Prostate gland (tissue), 2 donors: ENCODE measurements around the gene AHCYL2.

Source experiments
- POLR2A ChIP-seq: fragments of 450-650 bp; IDR thresholded peaks from one replicate; pipeline ENCODE4 v1.6.1; 2016; ENCODE audit warnings: antibody characterized with exemption, mild to moderate bottlenecking
- TF ChIP-seq, protein P1 (sequence below), 4 experiments: fragments of 200-600 bp in 2 of 4; fragments of 450-650 bp in 2 of 4; sonication (generic) in 2 of 4; IDR thresholded peaks; 1 replicate in 3 of 4; 2 replicates in 1 of 4; pipeline ENCODE4 v1.5.1; 2016 to 2019; ENCODE audit warnings: antibody characterized with exemption in 4 of 4, mild to moderate bottlenecking in 2 of 4, moderate library complexity in 2 of 4

DNA sequence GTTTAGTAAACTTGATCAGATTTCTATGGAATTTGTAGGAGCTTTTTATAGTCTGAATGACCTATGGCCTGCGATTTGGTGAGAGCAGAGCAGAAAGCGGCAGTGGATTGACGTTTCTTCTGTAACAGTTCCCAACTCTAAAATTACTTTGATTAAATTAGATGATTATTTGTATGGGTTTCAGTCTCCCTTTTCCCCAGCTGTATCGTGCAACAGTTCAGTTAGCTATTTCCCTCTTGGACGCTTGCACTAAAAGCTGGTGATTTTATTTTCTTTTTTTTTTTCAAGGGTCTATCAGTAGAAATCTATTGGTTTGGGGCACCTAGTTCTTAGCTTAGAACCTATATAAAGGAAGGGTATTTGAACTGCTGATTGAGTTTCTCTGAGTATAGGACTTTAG, 6.8 kb downstream of the AHCYL2 start:
- TF ChIP-seq POLR2A: no peak
- TF ChIP-seq, protein P1, sequence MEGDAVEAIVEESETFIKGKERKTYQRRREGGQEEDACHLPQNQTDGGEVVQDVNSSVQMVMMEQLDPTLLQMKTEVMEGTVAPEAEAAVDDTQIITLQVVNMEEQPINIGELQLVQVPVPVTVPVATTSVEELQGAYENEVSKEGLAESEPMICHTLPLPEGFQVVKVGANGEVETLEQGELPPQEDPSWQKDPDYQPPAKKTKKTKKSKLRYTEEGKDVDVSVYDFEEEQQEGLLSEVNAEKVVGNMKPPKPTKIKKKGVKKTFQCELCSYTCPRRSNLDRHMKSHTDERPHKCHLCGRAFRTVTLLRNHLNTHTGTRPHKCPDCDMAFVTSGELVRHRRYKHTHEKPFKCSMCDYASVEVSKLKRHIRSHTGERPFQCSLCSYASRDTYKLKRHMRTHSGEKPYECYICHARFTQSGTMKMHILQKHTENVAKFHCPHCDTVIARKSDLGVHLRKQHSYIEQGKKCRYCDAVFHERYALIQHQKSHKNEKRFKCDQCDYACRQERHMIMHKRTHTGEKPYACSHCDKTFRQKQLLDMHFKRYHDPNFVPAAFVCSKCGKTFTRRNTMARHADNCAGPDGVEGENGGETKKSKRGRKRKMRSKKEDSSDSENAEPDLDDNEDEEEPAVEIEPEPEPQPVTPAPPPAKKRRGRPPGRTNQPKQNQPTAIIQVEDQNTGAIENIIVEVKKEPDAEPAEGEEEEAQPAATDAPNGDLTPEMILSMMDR (IDR thresholded peaks at IDR 0.05): no peak
